GM12864 (cell line): ENCODE data around the gene PJA2.

Experiments
- DNase-seq: peaks from one replicate; pipeline ENCODE4 v3.0.0-alpha.2; 2011; ENCODE audit warnings: low read depth
- H3K4me3 ChIP-seq: 2 replicates; pipeline ENCODE4 v1.5.1; 2011; ENCODE audit warnings: mild to moderate bottlenecking, low read depth, low read length, control low read depth
- TF ChIP-seq, protein P1 (sequence below): IDR thresholded peaks from 2 replicates; pipeline ENCODE4 v1.5.1; 2011; ENCODE audit warnings: low read depth, mild to moderate bottlenecking, moderate library complexity, low read length, control low read depth, inconsistent platforms; ENCODE audit errors: missing control alignments

Gene PJA2

DNA sequence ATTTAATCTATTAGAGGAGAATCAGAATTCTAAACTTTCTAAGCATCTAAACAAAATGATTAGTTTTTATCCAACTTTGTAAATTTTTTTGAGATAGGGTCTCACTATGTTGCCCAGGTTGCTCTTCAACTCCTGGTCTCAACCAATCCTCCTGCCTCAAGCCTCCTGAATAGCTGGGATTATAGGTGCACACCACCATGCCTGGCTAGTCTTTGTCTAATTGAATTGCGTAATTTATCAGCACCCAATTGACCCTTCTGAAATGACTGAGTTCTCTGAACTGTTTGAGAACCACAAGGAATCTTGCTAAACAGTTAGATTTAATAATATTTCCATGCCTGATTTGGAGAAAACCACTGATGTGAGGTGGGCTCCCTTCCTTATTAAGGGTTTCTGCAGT is 75.7 kb downstream of the PJA2 start:
- TF ChIP-seq, protein P1, sequence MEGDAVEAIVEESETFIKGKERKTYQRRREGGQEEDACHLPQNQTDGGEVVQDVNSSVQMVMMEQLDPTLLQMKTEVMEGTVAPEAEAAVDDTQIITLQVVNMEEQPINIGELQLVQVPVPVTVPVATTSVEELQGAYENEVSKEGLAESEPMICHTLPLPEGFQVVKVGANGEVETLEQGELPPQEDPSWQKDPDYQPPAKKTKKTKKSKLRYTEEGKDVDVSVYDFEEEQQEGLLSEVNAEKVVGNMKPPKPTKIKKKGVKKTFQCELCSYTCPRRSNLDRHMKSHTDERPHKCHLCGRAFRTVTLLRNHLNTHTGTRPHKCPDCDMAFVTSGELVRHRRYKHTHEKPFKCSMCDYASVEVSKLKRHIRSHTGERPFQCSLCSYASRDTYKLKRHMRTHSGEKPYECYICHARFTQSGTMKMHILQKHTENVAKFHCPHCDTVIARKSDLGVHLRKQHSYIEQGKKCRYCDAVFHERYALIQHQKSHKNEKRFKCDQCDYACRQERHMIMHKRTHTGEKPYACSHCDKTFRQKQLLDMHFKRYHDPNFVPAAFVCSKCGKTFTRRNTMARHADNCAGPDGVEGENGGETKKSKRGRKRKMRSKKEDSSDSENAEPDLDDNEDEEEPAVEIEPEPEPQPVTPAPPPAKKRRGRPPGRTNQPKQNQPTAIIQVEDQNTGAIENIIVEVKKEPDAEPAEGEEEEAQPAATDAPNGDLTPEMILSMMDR = no peak
- no peak for DNase-seq
- no peak overlapping the region for H3K4me3 ChIP-seq

DNA sequence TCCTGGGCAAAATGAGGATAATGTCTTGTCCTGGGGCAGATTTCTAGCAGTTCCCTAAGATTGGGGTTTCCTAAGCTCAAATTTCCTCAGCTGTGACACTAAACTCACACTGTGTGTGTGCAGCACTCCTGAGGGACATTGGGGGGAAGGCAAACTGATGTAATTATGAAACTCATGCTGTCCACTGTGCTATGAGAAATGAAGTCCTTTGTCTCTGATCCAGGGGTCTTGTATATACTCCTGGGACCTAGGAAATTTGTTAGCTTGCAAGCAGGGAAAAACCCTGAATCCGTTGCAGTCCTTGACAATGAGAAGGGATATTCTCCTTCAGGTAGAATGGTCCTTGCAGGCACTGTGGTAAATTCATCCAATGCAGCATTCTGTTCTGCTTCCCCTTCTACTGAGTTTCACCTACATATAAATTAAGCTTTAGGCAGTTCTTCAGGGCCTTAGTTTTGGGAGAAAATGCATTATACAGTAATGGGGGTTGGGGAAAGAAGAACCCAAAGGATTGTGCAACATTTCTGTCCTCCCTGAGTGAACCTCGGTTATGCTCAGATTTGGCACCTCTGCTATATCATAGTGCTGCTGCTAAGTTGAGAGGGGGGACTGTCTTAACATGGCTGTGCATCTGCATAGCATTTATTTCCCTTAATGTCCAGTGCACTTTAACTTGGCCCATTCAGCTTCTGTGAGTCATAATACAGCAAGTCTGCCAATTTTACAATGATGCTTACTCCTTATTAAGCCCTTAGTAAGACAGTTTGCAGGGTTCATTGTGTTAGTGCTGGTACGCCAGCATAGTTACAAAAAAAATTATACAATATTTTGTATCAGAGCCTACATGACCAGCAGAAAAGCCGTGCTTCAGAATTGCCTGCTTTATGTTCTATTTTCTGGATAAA is 80.2 kb downstream of the PJA2 start:
- no peak overlapping the region for H3K4me3 ChIP-seq
- DNase-seq = no peak
- TF ChIP-seq, protein P1 = no peak

DNA sequence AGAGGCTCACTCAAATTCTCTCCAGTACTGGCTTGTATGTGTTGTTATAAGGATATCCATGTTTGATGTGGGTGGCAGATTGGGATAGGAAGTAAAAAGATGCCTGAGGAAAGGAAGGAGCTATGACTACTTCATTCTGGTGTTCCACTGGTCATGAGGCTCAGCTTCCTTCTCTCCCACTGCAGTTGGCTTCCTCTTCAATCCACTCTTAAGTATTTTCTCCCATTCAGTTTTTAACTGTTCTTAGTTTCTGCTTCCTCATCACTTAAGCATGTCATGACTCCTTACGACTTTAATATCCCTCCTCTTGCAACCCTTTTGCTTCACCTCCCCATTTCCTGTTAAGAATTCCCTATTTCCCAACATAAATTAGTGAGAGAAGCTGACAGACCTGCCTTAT is 81.1 kb downstream of the PJA2 start:
- DNase-seq = no peak
- TF ChIP-seq, protein P1 = no peak
- no peak overlapping the region for H3K4me3 ChIP-seq

DNA sequence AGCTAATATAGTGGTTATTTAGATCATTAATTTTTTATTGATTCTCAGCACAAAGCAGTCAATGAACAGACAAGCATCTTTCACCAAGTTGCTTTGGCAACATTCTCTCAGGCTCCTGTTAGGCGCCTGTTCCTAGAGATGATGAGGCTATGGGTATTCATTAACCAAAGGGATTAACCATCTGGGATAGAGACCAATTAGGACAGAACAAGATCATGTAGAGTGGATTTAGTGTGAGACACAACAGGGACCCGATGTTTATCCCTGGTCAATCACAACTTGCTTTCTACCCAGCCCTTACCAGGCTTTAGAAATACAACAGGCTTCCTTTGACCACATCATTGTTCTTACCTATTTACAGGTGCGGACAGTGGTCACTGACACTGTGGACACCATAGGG is 82.2 kb downstream of the PJA2 start:
- TF ChIP-seq, protein P1 = no peak
- no peak for DNase-seq
- H3K4me3 ChIP-seq = no peak overlapping the region

DNA sequence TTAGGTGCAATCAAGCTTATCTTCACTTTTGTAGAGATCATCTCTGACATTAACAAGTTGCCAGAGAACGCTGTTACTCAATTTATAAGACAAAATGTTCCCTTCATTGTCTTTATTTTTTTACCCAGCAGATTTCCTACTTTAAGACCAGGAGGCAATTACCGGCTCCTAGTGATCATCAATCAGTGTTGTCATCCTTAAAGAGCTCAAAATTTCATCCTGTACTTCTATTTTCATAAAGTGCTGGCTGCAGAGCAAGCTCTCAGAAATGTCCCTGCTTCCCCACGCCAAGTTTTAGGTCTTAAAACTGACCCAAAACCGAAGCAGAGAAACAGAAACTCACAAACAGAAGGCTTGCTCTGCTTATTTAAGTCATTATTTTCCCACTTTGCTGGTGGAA is 82.9 kb downstream of the PJA2 start:
- TF ChIP-seq, protein P1 = no peak
- no peak for DNase-seq
- no peak overlapping the region for H3K4me3 ChIP-seq

DNA sequence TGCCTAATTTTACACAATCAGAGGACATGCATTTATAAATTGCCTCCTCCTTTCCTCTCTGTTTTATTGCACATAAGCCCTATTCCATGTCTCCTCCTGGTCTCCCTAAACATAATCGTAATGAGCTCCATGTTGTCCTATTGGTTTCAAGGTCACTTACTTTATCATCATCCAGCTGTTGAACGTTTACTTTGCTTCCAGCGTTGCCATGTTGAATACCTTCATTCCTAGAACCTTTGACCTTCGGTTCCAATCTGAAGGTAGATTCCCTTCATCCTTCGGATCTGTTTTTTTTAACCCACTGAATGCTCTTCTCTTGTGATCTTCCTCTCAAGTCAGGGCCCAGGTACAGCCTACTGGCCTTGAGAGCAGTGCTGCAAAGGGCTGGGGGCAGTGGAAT is 84.3 kb downstream of the PJA2 start:
- TF ChIP-seq, protein P1 = no peak
- DNase-seq = no peak

DNA sequence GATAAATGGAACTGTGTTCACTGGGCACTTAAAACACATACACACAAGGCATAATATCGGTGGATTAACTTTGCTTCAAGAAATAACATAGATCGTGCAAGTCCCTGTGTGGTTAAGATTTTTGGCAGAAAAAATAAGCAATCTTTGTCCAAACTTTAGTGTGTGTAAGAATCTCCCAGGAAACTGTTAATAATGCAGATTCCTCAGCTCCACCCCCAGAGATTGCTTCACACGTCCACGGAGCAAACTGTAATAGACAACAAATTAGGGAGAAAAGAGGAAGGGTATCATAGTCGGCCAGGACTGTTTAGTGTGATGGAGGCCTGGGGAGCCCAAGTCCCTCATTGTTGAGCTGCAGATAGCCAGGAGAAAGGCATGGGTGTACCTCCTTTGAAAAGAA is 84.8 kb downstream of the PJA2 start:
- DNase-seq = no peak

More for the DNA sequence above, 84.3 kb downstream of the PJA2 start:
- H3K4me3 ChIP-seq = no peak overlapping the region

More for the DNA sequence above, 84.8 kb downstream of the PJA2 start:
- H3K4me3 ChIP-seq = no peak overlapping the region
- TF ChIP-seq, protein P1 = no peak
